BJ (cell line): ENCODE data around the gene SPRR2G. TPM values are rescaled to one million over a fixed set of nuclear protein-coding genes. Genes with fewer than 3 reads are reported as not detected.
"Not testable (repeated sequence)": the region's sequence is repeated elsewhere in the genome, so short reads cannot be mapped to it uniquely, and the experiment has no call there.

ENCODE experiments used
- CTCF ChIA-PET: fragments of 350-600 bp; formaldehyde crosslinking; extraction: SDS; loops from one replicate; lab custom pipeline; 2021; ENCODE audit warnings: antibody characterized with exemption, inconsistent platforms; lab: Yijun Ruan, JAX
- POLR2A ChIA-PET: fragments of 300-600 bp; sonication (Branson Sonifier 250); formaldehyde crosslinking; extraction: SDS; loops from one replicate; lab custom pipeline; 2021; ENCODE audit warnings: antibody characterized with exemption; lab: Charles Lee
- DNase-seq: peaks from one replicate; pipeline ENCODE4 v3.0.0-alpha.2; 2011; ENCODE audit warnings: low read depth
- H3K27me3 ChIP-seq: 2 replicates; pipeline ENCODE4 v1.6.0; 2011; ENCODE audit warnings: low read length; ENCODE audit not compliant: control insufficient read depth, insufficient read depth
- H3K36me3 ChIP-seq: 2 replicates; pipeline ENCODE4 v1.5.1; 2011; ENCODE audit warnings: low read length; ENCODE audit not compliant: control insufficient read depth, insufficient read depth
- H3K4me3 ChIP-seq: 2 replicates; pipeline ENCODE4 v1.5.1; 2011; ENCODE audit warnings: low read depth, mild to moderate bottlenecking, control low read depth, low read length
- polyA minus RNA-seq: library from RNA; depleted of rRNA, polyadenylated mRNA; stranded (reverse); fragments of >200 nt; gene quantifications from 2 replicates; pipeline ENCODE4 v1.2.3, GENCODE V29; 2011; rRNA and poly(A)+ RNA removed
- polyA plus RNA-seq: library from polyadenylated mRNA; depleted of rRNA; stranded (reverse); fragments of >200 nt; gene quantifications from 2 replicates; pipeline ENCODE4 v1.2.3, GENCODE V29; 2011; rRNA removed
- TF ChIP-seq, protein P1 (sequence below): IDR thresholded peaks from 2 replicates; pipeline ENCODE4 v1.5.1; 2011; ENCODE audit warnings: low read depth, mild to moderate bottlenecking, control low read depth, inconsistent platforms, low read length, moderate library complexity; ENCODE audit not compliant: insufficient read depth

Gene SPRR2G
- polyA plus RNA-seq (not detected in 2 replicates), polyA minus RNA-seq (not detected in 2 replicates)

DNA sequence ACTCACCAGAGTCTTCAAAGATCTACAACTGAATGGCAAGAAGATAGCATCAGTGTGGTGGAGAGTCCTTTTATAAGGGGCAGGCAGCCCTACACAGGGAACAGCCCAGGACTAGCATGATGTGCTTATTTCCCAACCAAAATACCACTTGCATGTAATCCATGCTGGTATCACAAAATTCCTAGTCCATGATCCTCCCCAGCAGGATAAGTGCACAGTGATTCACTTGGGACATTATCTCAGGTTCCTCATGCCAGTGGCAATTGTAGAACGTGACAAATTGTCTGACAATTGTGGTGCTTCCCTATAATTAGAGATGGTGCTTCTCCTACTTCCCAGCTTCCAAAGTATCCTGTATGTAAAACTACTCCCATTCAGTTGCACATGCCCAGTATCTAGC is at the start of gene SPRR2G:
SPRR2G (minus strand) TSS at position 45 of the 400 bp plus-strand sequence. CDS start 780 bp downstream, outside the sequence.
- Histone ChIP-seq H3K27me3 (no peaks in the 10 kb centered on the region), H3K36me3 (no peaks in the 10 kb centered on the region), H3K4me3 (no peak within 1 kb of the TSS)
- ChIA-PET CTCF (no interaction called here), POLR2A (no interaction called here)
- no peak for DNase-seq
- TF ChIP-seq, protein P1, sequence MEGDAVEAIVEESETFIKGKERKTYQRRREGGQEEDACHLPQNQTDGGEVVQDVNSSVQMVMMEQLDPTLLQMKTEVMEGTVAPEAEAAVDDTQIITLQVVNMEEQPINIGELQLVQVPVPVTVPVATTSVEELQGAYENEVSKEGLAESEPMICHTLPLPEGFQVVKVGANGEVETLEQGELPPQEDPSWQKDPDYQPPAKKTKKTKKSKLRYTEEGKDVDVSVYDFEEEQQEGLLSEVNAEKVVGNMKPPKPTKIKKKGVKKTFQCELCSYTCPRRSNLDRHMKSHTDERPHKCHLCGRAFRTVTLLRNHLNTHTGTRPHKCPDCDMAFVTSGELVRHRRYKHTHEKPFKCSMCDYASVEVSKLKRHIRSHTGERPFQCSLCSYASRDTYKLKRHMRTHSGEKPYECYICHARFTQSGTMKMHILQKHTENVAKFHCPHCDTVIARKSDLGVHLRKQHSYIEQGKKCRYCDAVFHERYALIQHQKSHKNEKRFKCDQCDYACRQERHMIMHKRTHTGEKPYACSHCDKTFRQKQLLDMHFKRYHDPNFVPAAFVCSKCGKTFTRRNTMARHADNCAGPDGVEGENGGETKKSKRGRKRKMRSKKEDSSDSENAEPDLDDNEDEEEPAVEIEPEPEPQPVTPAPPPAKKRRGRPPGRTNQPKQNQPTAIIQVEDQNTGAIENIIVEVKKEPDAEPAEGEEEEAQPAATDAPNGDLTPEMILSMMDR: no peak

DNA sequence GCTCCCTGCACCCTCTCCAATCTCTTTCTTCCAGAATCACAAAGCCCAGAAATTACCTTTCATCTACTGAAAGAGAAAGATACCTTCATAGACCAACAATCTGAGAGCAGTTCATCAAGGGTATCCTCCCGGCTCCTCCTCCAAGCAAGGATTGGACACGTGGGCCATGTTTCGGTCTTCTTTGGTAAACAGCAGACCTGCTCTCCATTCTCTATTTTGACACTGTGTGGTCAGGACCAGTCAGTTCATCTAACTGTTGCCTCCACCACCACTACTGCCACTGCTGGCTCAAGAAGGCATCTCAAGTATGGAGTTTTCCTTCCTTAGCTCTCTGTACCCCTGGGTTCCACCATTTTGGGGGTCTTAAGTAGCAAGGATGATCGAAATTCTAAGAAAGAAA is 44.5 kb upstream of the SPRR2G start:
- Histone ChIP-seq H3K36me3 (no peaks in the 10 kb centered on the region), H3K4me3 (no peak overlapping the region), H3K27me3 (no peaks in the 10 kb centered on the region)
- TF ChIP-seq, protein P1: no peak
- POLR2A ChIA-PET: no interaction called here
- CTCF ChIA-PET: no interaction called here
- no peak for DNase-seq

DNA sequence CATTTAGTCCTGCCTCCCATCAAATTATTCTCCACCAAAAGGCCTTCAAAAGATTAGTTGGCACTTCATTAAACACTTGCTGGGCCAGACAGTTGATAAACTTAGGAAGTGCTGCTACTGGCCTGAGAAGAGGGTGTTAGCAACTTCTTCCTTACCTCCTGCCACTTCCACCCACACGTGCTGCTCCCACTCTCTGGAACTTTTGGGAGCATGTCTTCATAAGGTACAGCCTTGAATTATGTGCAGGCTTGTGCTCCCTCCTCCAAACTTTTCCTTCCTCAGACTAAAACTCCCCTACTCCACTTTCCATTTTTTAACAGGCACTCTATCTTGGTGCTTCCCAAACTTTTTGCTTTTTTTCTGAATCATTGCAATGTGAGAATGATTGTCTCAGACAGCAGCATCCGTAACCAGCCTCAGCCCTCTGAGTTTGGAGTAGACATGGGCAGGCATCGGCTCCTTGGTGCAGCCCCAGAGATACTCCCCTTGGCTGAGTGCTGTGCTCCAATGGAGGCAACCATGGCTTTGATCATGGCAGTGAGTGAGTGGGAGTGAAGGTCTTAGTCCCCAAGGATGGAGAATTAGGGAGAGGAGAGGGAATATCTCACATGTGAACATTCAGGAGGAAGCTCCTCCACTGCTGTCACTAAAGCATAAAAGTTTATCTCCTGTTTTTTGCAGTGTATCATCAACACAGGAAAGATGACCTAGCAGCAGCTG is 43.8 kb upstream of the SPRR2G start:
- H3K27me3 ChIP-seq: no peaks in the 10 kb centered on the region
- POLR2A ChIA-PET: no interaction called here
- no peaks in the 10 kb centered on the region for H3K36me3 ChIP-seq
- H3K4me3 ChIP-seq: no peak overlapping the region
- DNase-seq: no peak
- CTCF ChIA-PET: no interaction called here
- TF ChIP-seq, protein P1: no peak

DNA sequence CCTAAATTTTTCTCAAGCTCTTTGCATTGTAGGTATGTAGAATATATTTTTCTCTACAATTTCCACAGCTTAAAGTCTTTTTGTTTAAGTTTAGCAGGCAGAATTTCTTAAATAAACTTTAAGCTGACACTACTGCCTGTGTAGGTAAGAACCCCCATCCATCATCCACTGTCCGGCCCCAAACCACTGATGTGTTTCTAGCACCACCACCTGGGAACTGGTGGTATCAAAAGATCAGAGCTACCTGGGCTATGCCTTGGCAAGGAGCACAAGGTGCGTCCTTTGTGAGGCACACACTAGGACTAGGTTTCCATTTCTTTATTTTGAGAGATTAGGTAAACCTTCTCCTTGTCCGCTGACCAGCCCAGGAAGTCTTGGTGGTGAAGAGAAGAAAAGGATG is 42.0 kb upstream of the SPRR2G start:
- Histone ChIP-seq H3K4me3 (no peak overlapping the region), H3K27me3 (no peaks in the 10 kb centered on the region), H3K36me3 (no peaks in the 10 kb centered on the region)
- TF ChIP-seq, protein P1: no peak
- ChIA-PET POLR2A (no interaction called here), CTCF (interaction anchor here (0.8 to 1.6 kb wide), 3 partner anchors 10 to 36 kb away, joined by 3 to 5 read pairs (median 4); no protein-coding TSS in a partner anchor)
- no peak for DNase-seq

DNA sequence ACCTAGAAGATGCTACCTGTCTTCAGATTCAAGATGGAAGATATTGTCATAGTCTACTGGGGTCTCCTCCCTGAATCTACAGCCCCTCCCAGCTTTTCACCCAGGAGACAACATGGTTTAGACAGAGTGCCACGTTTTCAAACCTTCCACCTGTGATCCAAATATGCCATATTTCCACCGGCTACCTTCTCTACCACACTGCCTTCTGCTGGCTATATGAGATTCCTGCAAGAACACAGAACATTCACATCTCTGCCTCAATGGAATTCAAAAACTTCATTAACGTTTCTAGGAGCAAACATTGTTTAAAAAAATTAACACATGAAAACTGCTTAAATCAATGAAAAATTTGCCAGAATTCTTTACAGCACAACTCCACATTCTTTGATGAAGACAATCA is 39.7 kb upstream of the SPRR2G start:
- DNase-seq: no peak
- no peaks in the 10 kb centered on the region for H3K27me3 ChIP-seq
- CTCF ChIA-PET: no interaction called here
- H3K36me3 ChIP-seq: no peaks in the 10 kb centered on the region
- POLR2A ChIA-PET: no interaction called here
- H3K4me3 ChIP-seq: no peak overlapping the region
- TF ChIP-seq, protein P1: no peak

DNA sequence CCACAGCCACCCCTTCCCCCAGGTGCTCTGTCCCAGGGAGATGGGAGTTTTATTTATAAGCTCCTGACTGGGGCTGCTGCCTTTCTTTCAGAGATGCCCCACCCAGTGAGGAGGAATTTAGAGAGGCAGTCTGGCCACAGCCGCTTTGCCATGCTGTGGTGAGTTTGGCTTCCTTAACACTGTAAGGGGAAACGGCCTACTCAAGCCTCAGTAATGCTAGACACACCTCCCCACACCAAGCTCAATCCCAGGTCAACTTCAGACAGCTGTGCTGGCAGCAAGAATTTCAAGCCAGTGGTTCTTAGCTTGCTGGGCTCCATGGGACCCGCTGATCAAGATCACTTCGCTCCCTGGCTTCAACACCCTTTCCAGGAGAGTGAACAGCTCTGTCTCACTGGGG is 37.6 kb upstream of the SPRR2G start:
- H3K27me3 ChIP-seq, POLR2A ChIA-PET, H3K36me3 ChIP-seq, DNase-seq, H3K4me3 ChIP-seq: not testable (repeated sequence)
- CTCF ChIA-PET: interaction anchor here (1.2 kb wide), 1 partner anchor 318 kb away, joined by 4 read pairs; no protein-coding TSS in a partner anchor
